ENCODE results near the gene TAOK3.

Gene TAOK3

DNA sequence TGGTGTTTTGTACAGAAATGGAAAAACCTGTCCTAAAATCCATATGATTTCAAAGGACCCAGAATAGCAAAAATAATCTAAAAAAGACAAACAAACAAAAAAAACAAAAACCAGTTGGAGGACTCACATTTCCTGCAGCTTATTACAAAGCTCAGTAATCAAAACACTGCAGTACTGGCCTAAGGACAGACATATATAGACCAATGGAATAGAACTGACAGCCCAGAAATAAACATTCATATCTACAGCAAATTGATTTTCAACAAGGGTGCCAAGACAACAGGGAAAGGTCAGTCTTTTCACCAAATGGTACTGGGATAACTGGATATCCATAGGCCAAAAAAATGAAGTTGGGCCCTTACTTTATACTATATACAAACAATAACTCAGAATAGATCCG lies 55.0 kb downstream of the TAOK3 start:
- H3K4me2 ChIP-seq (ENCODE audit: low read depth, low read length, poor library complexity, severe bottlenecking), result no peak overlapping the region
- peaks cover 85% of the 10 kb centered on the region for H3K79me2 ChIP-seq (ENCODE audit: insufficient read depth, low read length)
- H3K9me3 ChIP-seq (ENCODE audit: insufficient read depth, low read depth, low read length), result no peaks in the 10 kb centered on the region
- no peak overlapping the region for H3K4me3 ChIP-seq (ENCODE audit: low read length, poor library complexity, severe bottlenecking)
- no peaks in the 10 kb centered on the region for H3K27me3 ChIP-seq (ENCODE audit: insufficient read depth, low read length, poor library complexity, severe bottlenecking)
- no peaks in the 10 kb centered on the region for H3K9me2 ChIP-seq (replicated peaks; ENCODE audit: low read depth, low read length)
- no peak overlapping the region for H2AFZ ChIP-seq (ENCODE audit: low read length)
- H3K4me1 ChIP-seq (ENCODE audit: insufficient read depth, low read length, poor library complexity, severe bottlenecking), result peaks cover 60% of the 10 kb centered on the region
- H3K36me3 ChIP-seq (ENCODE audit: insufficient read depth, low read length), result no peaks in the 10 kb centered on the region; the same call in 1 of the 2 replicates
- TF ChIP-seq, protein P1, sequence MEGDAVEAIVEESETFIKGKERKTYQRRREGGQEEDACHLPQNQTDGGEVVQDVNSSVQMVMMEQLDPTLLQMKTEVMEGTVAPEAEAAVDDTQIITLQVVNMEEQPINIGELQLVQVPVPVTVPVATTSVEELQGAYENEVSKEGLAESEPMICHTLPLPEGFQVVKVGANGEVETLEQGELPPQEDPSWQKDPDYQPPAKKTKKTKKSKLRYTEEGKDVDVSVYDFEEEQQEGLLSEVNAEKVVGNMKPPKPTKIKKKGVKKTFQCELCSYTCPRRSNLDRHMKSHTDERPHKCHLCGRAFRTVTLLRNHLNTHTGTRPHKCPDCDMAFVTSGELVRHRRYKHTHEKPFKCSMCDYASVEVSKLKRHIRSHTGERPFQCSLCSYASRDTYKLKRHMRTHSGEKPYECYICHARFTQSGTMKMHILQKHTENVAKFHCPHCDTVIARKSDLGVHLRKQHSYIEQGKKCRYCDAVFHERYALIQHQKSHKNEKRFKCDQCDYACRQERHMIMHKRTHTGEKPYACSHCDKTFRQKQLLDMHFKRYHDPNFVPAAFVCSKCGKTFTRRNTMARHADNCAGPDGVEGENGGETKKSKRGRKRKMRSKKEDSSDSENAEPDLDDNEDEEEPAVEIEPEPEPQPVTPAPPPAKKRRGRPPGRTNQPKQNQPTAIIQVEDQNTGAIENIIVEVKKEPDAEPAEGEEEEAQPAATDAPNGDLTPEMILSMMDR (conservative IDR thresholded peaks at IDR 0.05; ENCODE audit: low read length), result no peak
- no peak overlapping the region for H3K9ac ChIP-seq (ENCODE audit: low read depth, low read length, poor library complexity, severe bottlenecking)
- H4K20me1 ChIP-seq (ENCODE audit: insufficient read depth, low read length, poor library complexity, severe bottlenecking), result peaks cover 3% of the 10 kb centered on the region
- peaks cover 7% of the 10 kb centered on the region; the same call in 1 of the 2 replicates for H3F3A ChIP-seq (ENCODE audit: low read depth)

DNA sequence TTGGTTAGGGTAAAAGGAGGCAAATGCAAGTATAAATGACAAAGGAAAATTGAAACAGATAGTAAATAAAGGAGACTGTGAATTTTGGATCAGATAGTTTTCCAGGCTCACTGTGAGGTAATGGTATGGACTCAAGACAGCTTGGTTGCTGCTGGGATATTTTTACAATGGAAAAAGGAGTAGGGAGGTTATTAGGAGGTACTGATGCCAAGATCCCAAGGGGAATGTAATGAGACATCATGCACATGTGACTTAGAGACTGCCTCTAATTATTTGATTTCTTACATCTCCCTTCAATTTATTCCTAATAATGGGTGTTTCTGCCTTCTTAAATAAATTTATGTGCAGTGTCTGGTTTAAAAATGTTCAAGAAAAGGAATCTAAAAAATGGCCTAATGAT lies 56.9 kb downstream of the TAOK3 start:
- H3K9me3 ChIP-seq (ENCODE audit: insufficient read depth, low read depth, low read length), result no peaks in the 10 kb centered on the region
- peak overlapping the region; percentile 29 for H3K4me2 ChIP-seq (ENCODE audit: low read depth, low read length, poor library complexity, severe bottlenecking)
- H3K27me3 ChIP-seq (ENCODE audit: insufficient read depth, low read length, poor library complexity, severe bottlenecking), result no peaks in the 10 kb centered on the region
- H2AFZ ChIP-seq (ENCODE audit: low read length), result no peak overlapping the region
- peak overlapping the region; percentile 75 for H3K9ac ChIP-seq (ENCODE audit: low read depth, low read length, poor library complexity, severe bottlenecking)
- H4K20me1 ChIP-seq (ENCODE audit: insufficient read depth, low read length, poor library complexity, severe bottlenecking), result peaks cover 3% of the 10 kb centered on the region
- H3K79me2 ChIP-seq (ENCODE audit: insufficient read depth, low read length), result peaks cover 85% of the 10 kb centered on the region
- no peak for TF ChIP-seq EZH2phosphoT487 (IDR thresholded peaks at IDR 0.05; ENCODE audit: borderline replicate concordance)
- H3F3A ChIP-seq (ENCODE audit: low read depth), result peaks cover 7% of the 10 kb centered on the region; the same call in 1 of the 2 replicates
- no peaks in the 10 kb centered on the region; the same call in 1 of the 2 replicates for H3K36me3 ChIP-seq (ENCODE audit: insufficient read depth, low read length)
- H3K4me3 ChIP-seq (ENCODE audit: low read length, poor library complexity, severe bottlenecking), result peak overlapping the region; percentile 30
- no peaks in the 10 kb centered on the region for H3K9me2 ChIP-seq (replicated peaks; ENCODE audit: low read depth, low read length)
- H3K4me1 ChIP-seq (ENCODE audit: insufficient read depth, low read length, poor library complexity, severe bottlenecking), result peaks cover 67% of the 10 kb centered on the region

- Histone ChIP-seq H3K9me3 (ENCODE audit: insufficient read depth, low read depth, low read length) (no peaks in the 10 kb centered on the region), H3K4me2 (ENCODE audit: low read depth, low read length, poor library complexity, severe bottlenecking) (peak overlapping the region; percentile 67), H3K9ac (ENCODE audit: low read depth, low read length, poor library complexity, severe bottlenecking) (peak overlapping the region; percentile 75), H3K4me1 (ENCODE audit: insufficient read depth, low read length, poor library complexity, severe bottlenecking) (peaks cover 79% of the 10 kb centered on the region), H3K9me2 (replicated peaks; ENCODE audit: low read depth, low read length) (no peaks in the 10 kb centered on the region), H3K79me2 (ENCODE audit: insufficient read depth, low read length) (peaks cover 85% of the 10 kb centered on the region), H3F3A (ENCODE audit: low read depth) (peaks cover 7% of the 10 kb centered on the region; the same call in 1 of the 2 replicates), H3K4me3 (ENCODE audit: low read length, poor library complexity, severe bottlenecking) (peak overlapping the region; percentile 18), H3K27me3 (ENCODE audit: insufficient read depth, low read length, poor library complexity, severe bottlenecking) (no peaks in the 10 kb centered on the region), H3K36me3 (ENCODE audit: insufficient read depth, low read length) (no peaks in the 10 kb centered on the region), H4K20me1 (ENCODE audit: insufficient read depth, low read length, poor library complexity, severe bottlenecking) (peaks cover 2% of the 10 kb centered on the region), H2AFZ (ENCODE audit: low read length) (no peak overlapping the region)
- TF ChIP-seq, protein P1 (conservative IDR thresholded peaks at IDR 0.05; ENCODE audit: low read length), result no peak
- no peak for TF ChIP-seq EZH2phosphoT487 (IDR thresholded peaks at IDR 0.05; ENCODE audit: borderline replicate concordance)
These were observed 60.1 kb downstream of the TAOK3 start for GRCh38 chr12:118312578-118312977.

DNA sequence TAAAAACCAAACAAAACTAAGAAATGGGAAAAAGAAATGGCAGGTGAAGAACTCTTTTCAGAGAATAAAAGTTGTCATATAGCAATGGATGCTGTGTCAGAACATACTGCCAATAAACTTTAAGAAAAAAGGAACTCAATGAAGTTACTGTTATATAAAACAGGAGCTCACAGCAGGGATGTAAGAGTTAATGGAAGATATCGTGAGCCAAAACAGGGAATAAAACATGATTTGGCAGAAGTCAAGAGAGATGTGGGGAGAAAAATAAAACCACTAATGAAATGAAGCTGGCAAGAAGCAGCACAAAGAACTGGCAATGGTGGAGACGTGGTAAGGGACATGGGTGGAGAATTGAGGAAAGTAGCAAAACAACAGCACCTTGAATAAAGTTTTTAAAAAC lies 61.0 kb downstream of the TAOK3 start:
- Histone ChIP-seq H4K20me1 (ENCODE audit: insufficient read depth, low read length, poor library complexity, severe bottlenecking) (peaks cover 9% of the 10 kb centered on the region), H3K79me2 (ENCODE audit: insufficient read depth, low read length) (peaks cover 87% of the 10 kb centered on the region), H3F3A (ENCODE audit: low read depth) (peaks cover 7% of the 10 kb centered on the region; the same call in 1 of the 2 replicates), H3K36me3 (ENCODE audit: insufficient read depth, low read length) (no peaks in the 10 kb centered on the region), H3K9me2 (replicated peaks; ENCODE audit: low read depth, low read length) (no peaks in the 10 kb centered on the region), H3K4me3 (ENCODE audit: low read length, poor library complexity, severe bottlenecking) (no peak overlapping the region), H3K4me1 (ENCODE audit: insufficient read depth, low read length, poor library complexity, severe bottlenecking) (peaks cover 87% of the 10 kb centered on the region), H3K27me3 (ENCODE audit: insufficient read depth, low read length, poor library complexity, severe bottlenecking) (no peaks in the 10 kb centered on the region), H2AFZ (ENCODE audit: low read length) (no peak overlapping the region), H3K9ac (ENCODE audit: low read depth, low read length, poor library complexity, severe bottlenecking) (peak overlapping the region; percentile 75), H3K9me3 (ENCODE audit: insufficient read depth, low read depth, low read length) (no peaks in the 10 kb centered on the region), H3K4me2 (ENCODE audit: low read depth, low read length, poor library complexity, severe bottlenecking) (peak overlapping the region; percentile 67)
- TF ChIP-seq, protein P1 (conservative IDR thresholded peaks at IDR 0.05; ENCODE audit: low read length), result no peak
- TF ChIP-seq EZH2phosphoT487 (IDR thresholded peaks at IDR 0.05; ENCODE audit: borderline replicate concordance), result no peak

Measured in Loucy (cell line).